Nucleus accumbens (tissue), 56 donors: ENCODE data around the gene LRMDA.

ENCODE experiments used
- DNase-seq, 56 donors: peaks; one replicate each; lab custom pipeline; 2025; lab: John Stamatoyannopoulos, UW

Gene LRMDA

DNA sequence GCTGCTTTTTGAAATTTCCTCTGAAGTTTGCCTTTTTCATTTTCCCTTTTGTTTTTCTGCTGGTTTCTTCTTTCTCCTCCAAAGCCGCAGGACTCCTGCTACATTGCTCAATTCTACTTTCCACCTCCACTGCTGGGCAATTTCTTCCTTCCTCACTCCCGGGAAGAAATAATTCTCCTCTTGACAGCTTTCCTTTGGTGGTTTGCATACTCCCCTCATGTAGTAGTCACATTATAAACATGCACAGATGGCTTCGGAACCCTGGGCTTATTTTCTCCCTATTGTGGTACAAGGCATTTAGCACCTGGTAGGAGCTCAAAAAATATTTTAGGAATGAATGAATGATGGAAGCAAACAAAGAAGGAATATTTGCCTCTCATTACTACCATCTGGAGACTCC, 977.2 kb downstream of the LRMDA start:
- DNase-seq = no peak

DNA sequence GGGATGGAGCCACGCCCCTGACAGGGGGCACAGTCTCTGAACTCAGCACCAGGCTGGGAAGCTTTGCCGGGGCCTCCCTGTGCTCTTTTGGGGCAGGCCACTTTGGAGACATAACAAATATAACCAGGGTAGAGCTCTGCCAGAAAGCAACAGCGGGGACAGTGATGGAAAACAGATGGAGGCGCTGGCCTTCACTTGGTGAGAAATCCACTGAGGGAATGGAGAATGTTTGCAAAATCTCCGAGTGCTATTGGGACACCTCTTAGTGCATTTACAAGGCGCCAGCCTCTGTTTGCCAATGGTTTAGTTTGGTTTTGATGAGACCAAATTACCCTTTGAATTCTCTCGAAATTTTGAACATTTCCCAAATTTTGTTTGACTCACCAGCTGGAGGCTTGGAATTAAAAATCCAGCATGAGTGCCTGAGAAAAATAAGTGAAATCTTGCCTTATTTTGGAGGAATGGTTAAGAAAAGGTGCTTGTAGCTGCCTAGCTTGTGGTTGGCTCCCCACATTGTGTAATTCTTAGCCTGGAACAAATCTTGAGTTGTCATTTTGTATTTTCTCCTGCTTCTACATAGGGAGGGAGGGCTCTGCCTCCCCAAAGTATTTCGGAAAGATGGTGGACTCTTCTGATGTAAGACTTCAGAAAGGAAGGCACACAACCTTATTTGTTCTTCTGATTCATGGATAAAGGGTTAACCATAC, 980.5 kb downstream of the LRMDA start:
- no peak for DNase-seq

DNA sequence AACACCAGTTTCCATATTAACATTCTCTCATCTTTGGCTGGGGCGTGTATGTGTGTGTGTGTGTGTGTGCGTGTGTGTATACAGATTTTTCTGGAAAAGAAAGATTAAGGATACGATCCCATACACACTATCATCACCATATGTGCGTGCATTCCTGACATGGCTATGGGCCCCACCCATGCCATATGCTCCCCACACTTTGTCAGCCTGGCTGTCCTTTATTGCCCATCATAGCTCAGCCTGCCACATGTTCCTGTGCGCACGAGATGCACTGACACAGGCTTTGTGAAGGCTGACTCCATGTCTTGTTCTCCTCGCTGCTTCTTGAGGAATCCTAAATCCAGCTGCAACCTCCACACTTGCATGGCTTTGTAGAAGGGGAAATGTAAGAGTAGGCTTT, 984.1 kb downstream of the LRMDA start:
- DNase-seq = no peak

DNA sequence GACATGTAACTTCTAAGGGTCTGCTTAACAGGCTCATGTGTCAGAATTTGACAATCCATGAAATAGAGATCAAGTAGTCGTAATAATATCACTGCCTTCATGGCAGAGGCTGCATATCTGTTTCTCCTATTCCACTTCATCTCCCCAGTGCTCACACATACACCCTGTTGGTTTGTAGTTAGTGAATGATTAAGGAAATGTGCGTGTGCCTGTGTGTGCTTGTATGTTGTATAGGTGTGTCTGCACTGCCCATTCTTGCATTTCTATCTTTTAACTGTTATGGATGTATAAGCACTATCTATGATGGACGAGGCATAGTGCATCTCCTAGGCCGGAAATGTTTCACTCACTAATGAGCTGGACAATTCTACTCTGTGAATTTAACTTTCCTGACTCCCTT, 985.2 kb downstream of the LRMDA start:
- DNase-seq = no peak

DNA sequence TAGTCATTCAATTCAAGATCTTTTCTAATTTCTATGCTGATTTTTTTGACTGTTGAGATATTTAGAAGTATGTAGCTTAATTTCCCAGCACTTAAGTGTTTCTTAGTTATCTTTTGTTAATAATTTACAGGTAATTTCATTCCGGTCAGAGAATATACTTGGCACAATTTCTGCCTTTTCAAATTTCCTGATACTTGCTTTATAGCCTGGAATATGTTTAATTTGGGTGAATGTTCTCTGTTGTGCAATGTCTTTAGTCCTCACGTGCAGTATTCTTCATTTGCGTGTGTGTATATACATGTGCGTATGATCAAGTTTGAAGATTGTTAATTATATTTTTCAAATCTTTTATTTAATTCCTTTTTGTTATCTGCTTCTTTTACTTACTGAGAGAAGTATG, 989.3 kb downstream of the LRMDA start:
- no peak for DNase-seq

DNA sequence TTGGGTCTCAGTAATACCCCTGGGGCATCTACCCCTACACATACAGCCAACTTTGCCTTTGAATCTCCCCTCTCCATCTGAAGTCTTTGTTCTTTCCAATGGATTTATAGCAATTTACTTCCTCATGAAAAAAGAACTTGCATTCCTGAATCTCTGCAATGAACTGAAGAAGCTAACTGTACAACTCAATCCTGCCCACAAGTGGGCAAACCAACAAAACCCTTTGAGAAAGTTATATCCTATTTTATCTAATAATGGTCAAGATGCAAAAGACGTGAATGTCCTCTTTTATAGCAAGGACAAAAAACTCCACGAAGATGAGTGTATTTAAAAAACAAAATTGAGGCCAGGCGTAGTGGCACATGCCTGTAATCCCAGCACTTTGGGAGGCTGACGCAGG, 991.3 kb downstream of the LRMDA start:
- DNase-seq = no peak

DNA sequence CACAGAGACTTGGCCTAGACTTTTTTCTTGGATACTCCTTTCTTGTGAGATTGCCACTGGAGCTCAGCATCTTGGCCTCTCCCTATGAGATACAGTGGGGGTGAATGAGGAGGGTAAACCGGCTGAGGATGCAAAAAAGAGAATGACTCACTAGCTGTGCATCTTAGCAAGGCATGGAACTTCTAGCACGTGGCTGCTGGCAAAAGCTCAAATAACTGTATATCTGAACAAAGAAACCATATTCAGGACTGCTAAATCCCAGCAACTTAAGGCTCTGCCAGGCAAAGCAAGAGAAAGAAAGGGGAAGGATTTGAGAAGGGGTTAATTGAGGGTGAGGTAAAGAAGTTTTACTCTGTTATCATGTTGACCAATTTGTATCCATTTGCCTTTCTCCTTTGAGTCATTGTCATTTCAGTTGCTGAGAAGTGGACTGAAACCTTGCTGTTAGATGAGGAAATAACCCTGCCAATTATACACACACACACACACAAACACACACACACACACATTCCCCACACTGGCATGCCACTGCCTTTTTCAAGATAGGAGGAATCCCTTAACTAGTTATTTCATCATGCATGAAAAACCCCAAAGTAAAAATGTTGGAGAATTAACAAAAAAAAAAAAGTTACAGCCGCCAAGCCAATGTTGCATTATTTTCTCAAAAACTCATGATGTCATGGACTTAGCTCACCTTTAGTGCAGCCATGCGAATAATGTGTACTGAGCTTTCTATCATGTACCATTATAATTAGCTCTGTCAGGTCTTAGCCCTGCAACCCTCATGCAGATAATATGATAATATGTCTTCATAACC, 997.3 kb downstream of the LRMDA start:
- no peak for DNase-seq

DNA sequence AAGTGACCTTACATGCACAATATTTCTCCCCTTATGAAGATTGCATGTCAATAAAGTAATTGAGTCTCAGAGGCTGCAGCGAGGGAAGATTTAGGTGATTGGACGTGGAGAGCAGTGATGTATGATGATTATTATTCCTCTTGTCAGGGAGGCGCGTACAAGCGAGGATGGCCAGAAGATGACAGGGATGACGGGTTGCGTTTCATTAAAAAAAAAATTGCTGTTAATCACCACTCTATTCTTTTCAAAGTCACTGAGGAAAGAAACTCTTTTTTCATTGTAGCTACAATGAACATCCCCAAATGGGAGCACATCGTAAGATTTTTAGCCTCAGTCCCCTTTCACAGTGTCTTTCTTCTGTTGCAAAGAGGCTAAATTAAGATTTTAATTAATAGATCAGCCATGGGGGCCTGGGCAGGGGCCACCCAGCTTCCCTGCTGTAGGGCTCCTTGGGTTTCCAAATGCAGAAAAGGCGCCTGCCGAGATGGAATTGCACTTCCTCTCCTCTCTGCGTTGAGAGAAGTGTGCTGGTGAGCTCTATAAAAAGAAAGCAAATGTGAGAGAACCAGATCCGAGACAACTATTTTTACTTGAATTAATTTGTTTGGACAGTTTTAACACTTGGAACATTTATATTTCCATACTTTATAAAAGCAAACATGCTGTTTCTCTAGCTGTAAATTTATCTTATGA, 998.1 kb downstream of the LRMDA start:
- DNase-seq = peak in 1 of 56 donors; percentile 2

DNA sequence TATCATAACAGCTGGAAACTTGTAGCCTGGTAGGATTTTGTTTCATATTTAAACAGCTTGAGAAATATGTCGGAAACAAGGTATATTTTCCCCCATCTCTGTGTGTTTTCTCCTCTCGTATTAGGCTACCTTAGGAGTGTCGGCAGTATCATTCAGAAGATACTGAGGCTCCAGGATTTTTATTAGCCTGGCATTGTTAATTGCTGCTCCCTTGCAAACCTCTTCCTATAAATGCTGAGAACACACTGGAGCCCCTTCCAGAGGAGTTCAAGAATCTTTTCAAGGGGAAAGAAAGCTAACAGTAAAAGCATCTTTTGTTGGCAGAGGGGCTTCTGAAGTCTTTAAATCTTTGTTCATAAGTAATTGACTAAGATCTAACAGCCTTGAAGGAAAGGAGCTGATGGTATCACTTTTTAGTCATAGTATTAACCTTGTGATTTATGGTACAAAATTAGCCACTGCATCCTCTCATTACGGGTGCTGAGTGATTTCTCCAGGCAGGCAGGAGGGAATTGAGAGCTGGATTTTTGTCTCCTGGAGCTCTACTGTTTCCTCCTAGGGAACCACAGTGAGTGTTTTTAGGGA, 998.7 kb downstream of the LRMDA start:
- no peak for DNase-seq

DNA sequence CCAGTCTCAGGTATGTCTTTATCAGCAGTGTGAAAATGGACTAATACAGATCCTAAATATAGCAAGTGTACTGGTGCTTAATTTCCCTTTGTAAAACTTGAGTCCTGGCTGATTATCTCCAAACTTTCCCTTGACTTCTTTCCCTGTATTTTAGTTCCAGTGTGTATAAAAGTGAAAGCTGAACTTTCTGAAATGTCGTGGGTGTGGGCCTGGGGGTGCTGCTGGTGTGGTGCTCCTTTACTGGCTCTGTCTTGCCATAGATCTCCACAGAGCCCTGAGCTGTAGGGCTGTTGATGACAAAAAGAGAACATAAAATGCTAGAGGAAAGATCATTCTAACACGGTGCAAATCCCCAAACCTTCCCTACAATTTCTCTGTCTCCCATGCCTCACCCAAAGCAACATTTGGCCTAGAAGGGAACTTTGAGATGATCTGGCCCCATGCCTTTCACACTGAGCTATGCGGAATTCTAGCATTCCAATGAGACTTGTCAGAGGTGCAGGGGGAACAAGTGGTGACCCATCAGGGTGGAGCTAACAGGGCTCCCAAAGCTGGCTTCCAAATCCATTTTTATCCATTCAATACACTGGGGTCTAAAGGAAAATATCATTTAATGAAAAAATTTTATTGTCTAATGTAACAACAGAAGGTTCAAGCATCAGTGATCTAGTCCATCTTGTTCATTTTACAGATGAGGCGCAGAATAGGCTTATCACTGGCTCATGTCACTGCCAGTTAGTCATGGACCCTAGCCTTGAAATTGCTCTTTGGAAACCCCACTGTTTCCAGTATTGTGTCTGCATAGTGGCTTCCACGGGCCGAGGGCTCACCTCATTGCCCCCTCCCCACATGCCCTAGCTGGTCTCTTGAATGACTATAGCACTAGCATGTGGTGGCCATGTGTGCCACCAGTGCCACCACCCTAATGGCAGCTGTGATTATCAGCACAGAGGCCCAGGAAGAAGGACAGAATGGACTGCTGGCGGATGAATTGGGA, 1000.9 kb downstream of the LRMDA start:
- DNase-seq = no peak

DNA sequence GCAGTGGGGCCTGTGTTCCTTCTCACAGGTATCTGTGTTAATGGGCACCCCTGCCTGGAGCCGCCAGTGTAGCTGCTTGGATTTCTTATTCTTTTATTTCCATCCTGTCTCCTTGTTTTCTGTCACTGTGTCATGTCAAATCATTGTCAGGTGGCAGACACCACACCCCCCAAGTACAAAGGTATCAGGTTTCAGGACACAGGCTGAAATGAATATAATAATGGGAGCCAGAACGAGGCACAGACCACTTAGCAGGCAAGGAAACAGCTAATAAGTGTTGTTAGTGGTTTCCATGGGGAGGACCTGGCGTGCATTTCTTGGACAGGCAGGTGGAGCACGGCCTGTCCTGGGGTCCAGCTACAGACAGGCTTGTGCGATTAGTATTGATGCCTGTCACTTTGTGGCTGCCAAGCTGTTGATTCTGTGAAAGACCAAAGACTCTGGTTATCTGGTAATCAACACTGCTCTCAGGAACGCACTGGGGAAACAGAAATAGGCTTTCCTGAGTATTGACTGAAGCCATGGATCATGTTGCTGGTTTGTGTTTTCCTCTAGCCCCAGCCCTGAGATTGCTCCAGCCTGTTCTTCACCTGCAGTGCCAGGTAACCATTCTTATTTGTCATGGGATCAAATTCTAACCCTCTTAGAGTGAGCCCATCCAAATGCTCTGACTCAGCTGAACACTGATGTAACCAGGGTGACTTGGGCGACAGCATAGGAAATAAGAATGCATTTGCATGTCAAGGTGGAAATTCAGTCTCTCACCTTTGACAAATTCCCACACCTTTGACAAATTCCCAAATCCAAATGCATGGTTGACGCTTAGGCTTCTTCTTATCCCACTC, 1002.0 kb downstream of the LRMDA start:
- no peak for DNase-seq

DNA sequence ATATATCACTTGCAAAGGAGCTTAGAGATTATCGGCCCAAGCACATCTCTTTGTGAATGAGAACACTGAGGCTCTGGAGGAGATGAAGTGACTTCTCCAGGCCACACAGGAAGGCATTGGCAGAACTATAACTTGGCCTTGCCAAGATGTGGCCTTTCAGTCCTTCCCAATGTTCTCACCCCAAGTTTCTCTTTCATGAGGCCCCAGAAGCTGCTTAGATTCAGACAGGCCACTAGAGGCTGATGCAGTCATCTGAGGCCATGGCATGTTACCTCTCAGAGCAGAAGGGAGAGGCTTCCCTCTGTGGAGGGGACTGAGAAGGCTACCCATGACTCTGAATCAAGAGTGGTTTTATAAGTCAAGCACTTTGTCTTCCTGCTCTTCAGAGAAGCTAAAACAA, 1003.7 kb downstream of the LRMDA start:
- no peak for DNase-seq

DNA sequence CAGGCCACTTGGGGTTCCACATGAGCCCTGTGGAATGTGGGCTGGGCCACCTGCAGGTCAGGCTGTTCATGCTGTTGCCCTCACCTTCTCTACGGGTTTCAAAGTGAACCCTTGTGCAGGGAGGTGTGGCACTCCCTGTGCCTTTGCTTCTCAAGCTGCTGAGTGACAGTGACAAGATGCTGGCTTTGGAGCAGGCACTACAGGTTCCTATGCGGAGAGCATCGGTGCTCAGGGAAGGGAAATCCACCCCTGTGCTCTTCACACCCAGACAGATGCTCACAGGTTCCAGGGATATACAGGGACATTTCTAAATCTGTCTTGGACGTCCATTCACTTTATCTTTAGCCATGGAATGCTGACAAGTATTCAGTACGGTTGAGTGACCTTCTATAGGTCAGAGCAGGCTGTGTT, 1005.0 kb downstream of the LRMDA start:
- DNase-seq = no peak

DNA sequence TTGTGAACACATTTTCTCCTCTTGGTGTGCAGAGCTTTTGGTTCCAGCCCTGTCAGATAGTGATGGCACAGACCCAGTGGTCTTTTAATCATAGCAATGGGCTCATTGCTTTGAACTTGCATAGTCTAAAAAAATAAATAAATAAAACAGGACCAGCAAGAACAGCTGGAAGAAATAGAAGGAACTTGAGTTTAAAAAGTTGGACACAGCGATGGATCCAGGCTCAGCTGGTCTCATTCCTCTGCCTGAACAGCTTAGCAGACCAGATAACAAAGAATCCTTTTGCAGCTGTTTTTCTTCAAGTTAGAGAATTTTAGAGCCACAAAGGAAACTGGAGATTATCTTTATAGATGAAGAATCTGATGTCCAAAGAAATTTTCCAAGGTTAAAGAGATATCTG, 1005.6 kb downstream of the LRMDA start:
- DNase-seq = no peak

DNA sequence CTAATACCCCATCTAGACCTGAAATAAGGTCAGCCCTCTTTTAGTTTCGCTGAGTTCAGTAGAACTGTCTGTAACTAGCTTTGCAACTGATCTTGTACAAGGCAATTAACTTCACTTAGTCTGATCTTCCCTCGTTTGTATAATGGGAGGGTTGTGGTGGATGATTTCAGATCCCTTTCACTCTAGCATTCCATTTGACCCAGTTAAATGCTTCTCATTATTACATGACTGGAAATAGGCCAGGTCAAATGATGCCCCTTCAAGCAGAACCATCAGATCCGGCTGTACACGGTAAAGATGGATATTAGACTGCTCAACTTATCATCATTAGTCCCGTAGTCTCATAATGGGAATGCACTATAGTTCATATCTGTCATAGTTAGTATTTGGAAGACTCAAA, 1009.0 kb downstream of the LRMDA start:
- no peak for DNase-seq

DNA sequence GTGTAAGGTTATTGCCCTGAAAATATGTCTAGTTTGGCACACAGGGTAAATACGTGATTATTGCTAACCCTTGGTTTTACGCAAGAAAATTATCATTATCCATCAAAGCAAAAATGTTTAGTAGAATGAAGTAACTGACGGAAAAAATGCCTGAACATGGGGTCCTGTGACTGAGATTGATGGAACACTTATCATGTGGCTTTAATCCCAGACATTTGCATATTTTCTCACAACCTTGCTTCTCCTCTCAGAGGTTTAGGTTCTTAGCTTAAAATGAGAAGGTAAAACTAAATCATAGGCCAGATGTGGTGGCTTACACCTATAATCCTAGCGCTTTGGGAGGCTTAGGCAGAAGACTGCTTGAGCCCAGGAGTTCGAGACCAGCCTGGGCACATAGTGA, 1010.7 kb downstream of the LRMDA start:
- no peak for DNase-seq

DNA sequence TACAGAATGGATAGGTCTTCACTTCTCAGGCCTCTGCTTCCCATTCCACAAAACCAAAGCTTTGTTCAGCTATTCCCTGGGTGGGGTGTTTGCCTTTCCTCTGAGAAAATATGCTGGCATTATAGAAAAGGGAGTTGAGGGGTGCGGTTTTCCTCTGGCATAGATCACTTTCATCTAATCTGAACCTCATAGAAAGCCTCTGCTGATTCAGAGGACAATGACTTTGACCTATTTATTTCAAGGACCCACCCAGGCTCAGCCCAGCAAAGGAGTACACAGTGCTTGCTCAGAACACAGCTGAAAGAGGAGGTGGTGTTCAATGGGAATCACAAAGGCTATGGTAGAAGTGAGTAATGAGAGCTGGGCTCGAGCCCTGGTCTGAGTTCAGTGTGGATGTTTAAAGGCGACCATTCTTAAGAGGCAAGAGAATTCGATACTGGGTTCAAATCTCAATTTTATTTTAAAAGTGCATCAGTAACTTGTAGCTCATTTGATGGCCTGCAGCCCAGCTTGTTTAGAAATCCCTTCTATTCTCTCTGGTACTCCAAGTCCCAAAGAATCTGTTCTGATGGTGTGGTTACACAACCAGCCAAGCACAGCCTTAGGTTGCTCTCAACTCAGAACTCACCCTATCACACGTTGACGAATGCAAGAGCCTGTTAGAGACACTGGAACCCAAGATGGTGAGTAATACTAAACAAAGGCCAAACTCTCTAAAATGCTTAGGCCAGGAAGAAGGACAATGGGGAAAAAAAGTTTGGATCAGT, 1012.8 kb downstream of the LRMDA start:
- peak in 8 of 56 donors; percentile 5 to 64 (median 14) for DNase-seq

DNA sequence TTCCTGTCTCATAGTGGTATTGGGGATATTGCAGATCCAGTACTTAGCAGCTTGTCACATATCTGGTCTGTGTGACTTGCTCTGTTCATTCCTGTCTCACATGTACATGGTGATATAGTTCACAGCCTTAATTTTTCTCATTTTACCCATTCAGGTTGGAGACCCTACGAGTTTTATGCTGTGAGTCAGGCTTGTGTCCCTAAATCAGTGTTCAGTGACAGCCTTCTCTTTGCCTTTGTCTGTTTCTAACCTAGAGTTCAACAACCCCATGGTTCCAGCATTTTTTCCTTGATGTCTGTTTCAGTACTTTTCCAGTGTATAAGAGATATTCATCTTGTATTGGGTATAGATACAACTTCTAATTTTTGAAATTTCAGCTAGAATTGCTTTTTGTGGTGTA, 1016.2 kb downstream of the LRMDA start:
- no peak for DNase-seq
